Measurements from ENCODE around the gene GABARAPL2.
"Not testable (repeated sequence)": the region's sequence is repeated elsewhere in the genome, so short reads cannot be mapped to it uniquely, and the experiment has no call there.

GABARAPL2 gene

GRCh38 chr16:75584108-75584507, 17.9 kb downstream of the GABARAPL2 start:
- H3K4me3 ChIP-seq (ENCODE audit: low read length), result no peak overlapping the region
- H3K36me3 ChIP-seq (ENCODE audit: insufficient read depth, low read length), result peaks cover 19% of the 10 kb centered on the region
- H3K4me1 ChIP-seq (ENCODE audit: insufficient read depth, low read length), result peaks cover 8% of the 10 kb centered on the region
- no peak overlapping the region for H2AFZ ChIP-seq (ENCODE audit: low read depth, low read length)
- H3K27me3 ChIP-seq (ENCODE audit: insufficient read depth, low read length), result no peaks in the 10 kb centered on the region
- H3K9me3 ChIP-seq (ENCODE audit: low read length), result no peaks in the 10 kb centered on the region

GRCh38 chr16:75588716-75589115, 22.5 kb downstream of the GABARAPL2 start:
- Histone ChIP-seq H2AFZ (ENCODE audit: low read depth, low read length) (no peak overlapping the region), H3K36me3 (ENCODE audit: insufficient read depth, low read length) (peaks cover 8% of the 10 kb centered on the region), H3K4me1 (ENCODE audit: insufficient read depth, low read length) (no peaks in the 10 kb centered on the region), H3K9me3 (ENCODE audit: low read length) (no peaks in the 10 kb centered on the region), H3K27me3 (ENCODE audit: insufficient read depth, low read length) (no peaks in the 10 kb centered on the region), H3K4me3 (ENCODE audit: low read length) (no peak overlapping the region)

- Histone ChIP-seq H3K4me3 (ENCODE audit: low read length) (no peak overlapping the region), H3K27me3 (ENCODE audit: insufficient read depth, low read length) (no peaks in the 10 kb centered on the region), H3K9me3 (ENCODE audit: low read length) (no peaks in the 10 kb centered on the region), H3K4me1 (ENCODE audit: insufficient read depth, low read length) (peaks cover under 1% of the 10 kb centered on the region), H2AFZ (ENCODE audit: low read depth, low read length) (no peak overlapping the region), H3K36me3 (ENCODE audit: insufficient read depth, low read length) (peaks cover 8% of the 10 kb centered on the region)
Measured at GRCh38 chr16:75589306-75589705, 23.1 kb downstream of the GABARAPL2 start.

- Histone ChIP-seq H2AFZ (ENCODE audit: low read depth, low read length) (no peak overlapping the region), H3K4me3 (ENCODE audit: low read length) (no peak overlapping the region), H3K9me3 (ENCODE audit: low read length) (no peaks in the 10 kb centered on the region), H3K36me3 (ENCODE audit: insufficient read depth, low read length) (peaks cover 8% of the 10 kb centered on the region), H3K27me3 (ENCODE audit: insufficient read depth, low read length) (no peaks in the 10 kb centered on the region), H3K4me1 (ENCODE audit: insufficient read depth, low read length) (peaks cover 8% of the 10 kb centered on the region)
Measured at GRCh38 chr16:75590920-75591843, 25.0 kb downstream of the GABARAPL2 start.

GRCh38 chr16:75591927-75592326, 25.7 kb downstream of the GABARAPL2 start:
- not testable (repeated sequence) for H2AFZ ChIP-seq (ENCODE audit: low read depth, low read length); H3K36me3 ChIP-seq (ENCODE audit: insufficient read depth, low read length)

GRCh38 chr16:75593308-75593707, 27.1 kb downstream of the GABARAPL2 start:
- H3K4me3 ChIP-seq (ENCODE audit: low read length), result no peak overlapping the region

More at GRCh38 chr16:75591927-75592326, 25.7 kb downstream of the GABARAPL2 start:
- not testable (repeated sequence) for H3K9me3 ChIP-seq (ENCODE audit: low read length); H3K4me1 ChIP-seq (ENCODE audit: insufficient read depth, low read length); H3K4me3 ChIP-seq (ENCODE audit: low read length); H3K27me3 ChIP-seq (ENCODE audit: insufficient read depth, low read length)

GRCh38 chr16:75593825-75594820, 27.9 kb downstream of the GABARAPL2 start:
- no peaks in the 10 kb centered on the region for H3K27me3 ChIP-seq (ENCODE audit: insufficient read depth, low read length)
- peaks cover 8% of the 10 kb centered on the region for H3K4me1 ChIP-seq (ENCODE audit: insufficient read depth, low read length)
- peaks cover 14% of the 10 kb centered on the region for H3K36me3 ChIP-seq (ENCODE audit: insufficient read depth, low read length)
- H3K4me3 ChIP-seq (ENCODE audit: low read length), result no peak overlapping the region
- H2AFZ ChIP-seq (ENCODE audit: low read depth, low read length), result no peak overlapping the region
- H3K9me3 ChIP-seq (ENCODE audit: low read length), result peaks cover 3% of the 10 kb centered on the region

More at GRCh38 chr16:75593308-75593707, 27.1 kb downstream of the GABARAPL2 start:
- Histone ChIP-seq H3K27me3 (ENCODE audit: insufficient read depth, low read length) (no peaks in the 10 kb centered on the region), H2AFZ (ENCODE audit: low read depth, low read length) (no peak overlapping the region), H3K36me3 (ENCODE audit: insufficient read depth, low read length) (peaks cover 13% of the 10 kb centered on the region), H3K9me3 (ENCODE audit: low read length) (peaks cover 3% of the 10 kb centered on the region), H3K4me1 (ENCODE audit: insufficient read depth, low read length) (peaks cover 8% of the 10 kb centered on the region)

- Histone ChIP-seq H3K4me1 (ENCODE audit: insufficient read depth, low read length) (peaks cover 4% of the 10 kb centered on the region), H3K9me3 (ENCODE audit: low read length) (peaks cover 14% of the 10 kb centered on the region), H2AFZ (ENCODE audit: low read depth, low read length) (no peak overlapping the region), H3K36me3 (ENCODE audit: insufficient read depth, low read length) (peaks cover 55% of the 10 kb centered on the region), H3K27me3 (ENCODE audit: insufficient read depth, low read length) (no peaks in the 10 kb centered on the region), H3K4me3 (ENCODE audit: low read length) (no peak overlapping the region)
Measured at GRCh38 chr16:75599452-75600277, 33.5 kb downstream of the GABARAPL2 start.

GRCh38 chr16:75603241-75603640, 37.1 kb downstream of the GABARAPL2 start:
- Histone ChIP-seq H3K9me3 (ENCODE audit: low read length) (peaks cover 12% of the 10 kb centered on the region), H3K36me3 (ENCODE audit: insufficient read depth, low read length) (peaks cover 74% of the 10 kb centered on the region), H2AFZ (ENCODE audit: low read depth, low read length) (no peak overlapping the region), H3K4me3 (ENCODE audit: low read length) (no peak overlapping the region), H3K27me3 (ENCODE audit: insufficient read depth, low read length) (no peaks in the 10 kb centered on the region), H3K4me1 (ENCODE audit: insufficient read depth, low read length) (no peaks in the 10 kb centered on the region)

- H3K27me3 ChIP-seq (ENCODE audit: insufficient read depth, low read length), result no peaks in the 10 kb centered on the region
- peaks cover 12% of the 10 kb centered on the region for H3K9me3 ChIP-seq (ENCODE audit: low read length)
- no peak overlapping the region for H3K4me3 ChIP-seq (ENCODE audit: low read length)
- peaks cover 88% of the 10 kb centered on the region for H3K36me3 ChIP-seq (ENCODE audit: insufficient read depth, low read length)
- no peaks in the 10 kb centered on the region for H3K4me1 ChIP-seq (ENCODE audit: insufficient read depth, low read length)
- no peak overlapping the region for H2AFZ ChIP-seq (ENCODE audit: low read depth, low read length)
Measured at GRCh38 chr16:75606507-75606906, 40.3 kb downstream of the GABARAPL2 start.

- Histone ChIP-seq H3K9me3 (ENCODE audit: low read length) (peaks cover 3% of the 10 kb centered on the region), H2AFZ (ENCODE audit: low read depth, low read length) (no peak overlapping the region), H3K27me3 (ENCODE audit: insufficient read depth, low read length) (no peaks in the 10 kb centered on the region), H3K4me3 (ENCODE audit: low read length) (no peak overlapping the region), H3K36me3 (ENCODE audit: insufficient read depth, low read length) (peaks cover 84% of the 10 kb centered on the region), H3K4me1 (ENCODE audit: insufficient read depth, low read length) (no peaks in the 10 kb centered on the region)
Measured at GRCh38 chr16:75614066-75614897, 48.1 kb downstream of the GABARAPL2 start.

- Histone ChIP-seq H3K4me1 (ENCODE audit: insufficient read depth, low read length) (no peaks in the 10 kb centered on the region), H3K9me3 (ENCODE audit: low read length) (peaks cover 3% of the 10 kb centered on the region), H3K27me3 (ENCODE audit: insufficient read depth, low read length) (no peaks in the 10 kb centered on the region), H3K36me3 (ENCODE audit: insufficient read depth, low read length) (peaks cover 84% of the 10 kb centered on the region), H2AFZ (ENCODE audit: low read depth, low read length) (no peak overlapping the region), H3K4me3 (ENCODE audit: low read length) (no peak overlapping the region)
Measured at GRCh38 chr16:75615619-75616018, 49.4 kb downstream of the GABARAPL2 start.
